HEK293 (cell line): Measurements from ENCODE around the gene HCFC1.

ENCODE experiments used
- CTCF ChIA-PET: fragments of 350-600 bp; formaldehyde crosslinking; extraction: SDS; loops from one replicate; lab custom pipeline; 2021; ENCODE audit warnings: antibody characterized with exemption; lab: Yijun Ruan, JAX
- POLR2A ChIA-PET: fragments of 300-600 bp; formaldehyde crosslinking; extraction: SDS; loops from one replicate; lab custom pipeline; 2020; ENCODE audit warnings: antibody characterized with exemption, inconsistent platforms; lab: Yijun Ruan, JAX
- H3K27ac ChIP-seq: fragments of 200-500 bp; sonication (Bioruptor generic); 2 replicates; pipeline ENCODE4 v1.5.1; 2014; ENCODE audit warnings: low read depth, low read length, control low read depth, inconsistent platforms; ENCODE audit errors: extremely low read depth
- H3K36me3 ChIP-seq, 2 experiments: fragments of 200-500 bp in 1 of 2; sonication (Bioruptor generic) in 1 of 2; 1 replicate in 1 of 2; 2 replicates in 1 of 2; pipeline ENCODE4 v1.5.1; 2014 to 2017; ENCODE audit warnings: inconsistent platforms in 2 of 2, low read length in 2 of 2; ENCODE audit not compliant: control insufficient read depth in 2 of 2, insufficient read depth in 1 of 2
- H3K4me1 ChIP-seq: fragments of 200-500 bp; sonication (Bioruptor generic); 2 replicates; pipeline ENCODE4 v1.5.1; 2014; ENCODE audit warnings: mild to moderate bottlenecking, low read length, inconsistent platforms; ENCODE audit not compliant: control insufficient read depth, insufficient read depth
- H3K4me3 ChIP-seq: 2 replicates; pipeline ENCODE4 v1.5.1; 2011; ENCODE audit warnings: low read depth, mild to moderate bottlenecking, control low read depth, low read length, moderate library complexity
- H3K9me3 ChIP-seq: fragments of 200-500 bp; sonication (Bioruptor generic); 2 replicates; pipeline ENCODE4 v1.5.1; 2014; ENCODE audit warnings: low read depth, low read length, inconsistent platforms; ENCODE audit not compliant: control insufficient read depth, insufficient read depth
- GLIS1 ChIP-seq: fragments of 450-650 bp; formaldehyde crosslinking; IDR thresholded peaks from 2 replicates; pipeline ENCODE4 v1.5.1; 2016; ENCODE audit warnings: missing biosample characterization, missing genetic modification characterization
- HOXD13 ChIP-seq: sonication (generic); formaldehyde crosslinking; IDR thresholded peaks from 2 replicates; pipeline ENCODE4 v1.8.0; 2022; ENCODE audit warnings: missing genetic modification reagents, borderline replicate concordance
- KLF8 ChIP-seq: fragments of 450-650 bp; formaldehyde crosslinking; IDR thresholded peaks from 2 replicates; pipeline ENCODE4 v1.5.1; 2016; ENCODE audit warnings: missing biosample characterization, missing genetic modification characterization
- MEIS1 ChIP-seq: sonication (generic); formaldehyde crosslinking; IDR thresholded peaks from 2 replicates; pipeline ENCODE4 v1.8.1; 2022; ENCODE audit warnings: missing genetic modification reagents, mild to moderate bottlenecking, borderline replicate concordance
- MYNN ChIP-seq: fragments of 450-650 bp; formaldehyde crosslinking; IDR thresholded peaks from 2 replicates; pipeline ENCODE4 v1.5.1; 2016; ENCODE audit warnings: missing biosample characterization, missing genetic modification characterization, borderline replicate concordance
- RBAK ChIP-seq: fragments of 450-650 bp; formaldehyde crosslinking; IDR thresholded peaks from 2 replicates; pipeline ENCODE4 v1.5.1; 2016; ENCODE audit warnings: missing biosample characterization, missing genetic modification characterization
- SP7 ChIP-seq: fragments of 450-650 bp; formaldehyde crosslinking; IDR thresholded peaks from 2 replicates; pipeline ENCODE4 v1.5.1; 2016; ENCODE audit warnings: missing biosample characterization, missing genetic modification characterization
- ZBTB20 ChIP-seq: fragments of 450-650 bp; formaldehyde crosslinking; IDR thresholded peaks from 2 replicates; pipeline ENCODE4 v1.5.1; 2016; ENCODE audit warnings: missing biosample characterization, missing genetic modification characterization
- ZFP3 ChIP-seq: fragments of 450-650 bp; formaldehyde crosslinking; IDR thresholded peaks from 2 replicates; pipeline ENCODE4 v1.5.1; 2016; ENCODE audit warnings: low read depth, missing biosample characterization, missing genetic modification characterization
- ZIC2 ChIP-seq: fragments of 450-650 bp; formaldehyde crosslinking; IDR thresholded peaks from 2 replicates; pipeline ENCODE4 v1.5.1; 2016; ENCODE audit warnings: missing biosample characterization, missing genetic modification characterization
- ZNF157 ChIP-seq: fragments of 450-650 bp; formaldehyde crosslinking; IDR thresholded peaks from 2 replicates; pipeline ENCODE4 v1.5.1; 2016; ENCODE audit warnings: missing biosample characterization, missing genetic modification characterization
- ZNF175 ChIP-seq: fragments of 450-650 bp; formaldehyde crosslinking; IDR thresholded peaks from 2 replicates; pipeline ENCODE4 v1.5.1; 2016; ENCODE audit warnings: missing biosample characterization, missing genetic modification characterization
- ZNF223 ChIP-seq: fragments of 450-650 bp; formaldehyde crosslinking; IDR thresholded peaks from 2 replicates; pipeline ENCODE4 v1.5.1; 2016; ENCODE audit warnings: missing biosample characterization, missing genetic modification characterization
- ZNF274 ChIP-seq, 2 experiments: fragments of 200-500 bp in 1 of 2; fragments of 450-650 bp in 1 of 2; sonication (Bioruptor generic) in 1 of 2; formaldehyde crosslinking in 1 of 2; IDR thresholded peaks; 2 replicates each; pipeline versions ENCODE4 v1.5.1 to v1.6.1; 2014 to 2016; ENCODE audit warnings: borderline replicate concordance in 1 of 2, inconsistent platforms in 1 of 2, low read length in 1 of 2, missing biosample characterization in 1 of 2, missing genetic modification characterization in 1 of 2
- ZNF341 ChIP-seq: fragments of 450-650 bp; formaldehyde crosslinking; IDR thresholded peaks from 2 replicates; pipeline ENCODE4; 2016; ENCODE audit warnings: low read depth, missing biosample characterization, missing genetic modification characterization
- ZNF366 ChIP-seq: fragments of 450-650 bp; formaldehyde crosslinking; conservative IDR thresholded peaks from 2 replicates; pipeline ENCODE4 v1.5.1; 2016; ENCODE audit warnings: missing biosample characterization, missing genetic modification characterization
- ZNF433 ChIP-seq: fragments of 450-650 bp; formaldehyde crosslinking; IDR thresholded peaks from 2 replicates; pipeline ENCODE4 v1.5.1; 2016; ENCODE audit warnings: missing biosample characterization, missing genetic modification characterization, low read depth
- ZNF473 ChIP-seq: fragments of 450-650 bp; formaldehyde crosslinking; IDR thresholded peaks from 2 replicates; pipeline ENCODE4 v1.5.1; 2017; ENCODE audit warnings: missing biosample characterization, missing genetic modification characterization
- ZNF548 ChIP-seq: fragments of 450-650 bp; formaldehyde crosslinking; IDR thresholded peaks from 2 replicates; pipeline ENCODE4 v1.5.1; 2016; ENCODE audit warnings: missing biosample characterization, missing genetic modification characterization
- ZNF555 ChIP-seq: fragments of 450-650 bp; formaldehyde crosslinking; conservative IDR thresholded peaks from 2 replicates; pipeline ENCODE4 v1.5.1; 2017; ENCODE audit warnings: missing biosample characterization, mild to moderate bottlenecking, missing genetic modification characterization, inconsistent platforms
- ZNF585B ChIP-seq: fragments of 450-650 bp; formaldehyde crosslinking; IDR thresholded peaks from 2 replicates; pipeline ENCODE4 v1.5.1; 2016; ENCODE audit warnings: missing biosample characterization, missing genetic modification characterization
- ZNF843 ChIP-seq: fragments of 450-650 bp; formaldehyde crosslinking; IDR thresholded peaks from 2 replicates; pipeline ENCODE4 v1.5.1; 2016; ENCODE audit warnings: missing biosample characterization, missing genetic modification characterization
- ZSCAN16 ChIP-seq: fragments of 450-650 bp; formaldehyde crosslinking; IDR thresholded peaks from 2 replicates; pipeline ENCODE4 v1.5.1; 2016; ENCODE audit warnings: missing biosample characterization, missing genetic modification characterization
- TF ChIP-seq, protein P1 (sequence below): fragments of 450-650 bp; formaldehyde crosslinking; IDR thresholded peaks from 2 replicates; pipeline ENCODE4 v1.5.1; 2017; ENCODE audit warnings: missing biosample characterization, mild to moderate bottlenecking, missing genetic modification characterization, moderate library complexity
- TF ChIP-seq, protein P2 (sequence below): fragments of 450-650 bp; formaldehyde crosslinking; optimal IDR thresholded peaks from 2 replicates; pipeline ENCODE3; 2016; ENCODE audit warnings: missing biosample characterization, mild to moderate bottlenecking, missing genetic modification characterization
- TF ChIP-seq, protein P3 (sequence below): fragments of 450-650 bp; formaldehyde crosslinking; IDR thresholded peaks from 2 replicates; pipeline ENCODE4 v1.5.1; 2016; ENCODE audit warnings: missing biosample characterization, missing genetic modification characterization, borderline replicate concordance
- TF ChIP-seq, protein P4 (sequence below): fragments of 450-650 bp; formaldehyde crosslinking; IDR thresholded peaks from 2 replicates; pipeline ENCODE4 v1.5.1; 2016; ENCODE audit warnings: missing biosample characterization, missing genetic modification characterization
- TF ChIP-seq, protein P5 (sequence below): fragments of 450-650 bp; formaldehyde crosslinking; IDR thresholded peaks from 2 replicates; pipeline ENCODE4 v1.5.1; 2017; ENCODE audit warnings: missing biosample characterization, missing genetic modification characterization

The HCFC1 gene

DNA sequence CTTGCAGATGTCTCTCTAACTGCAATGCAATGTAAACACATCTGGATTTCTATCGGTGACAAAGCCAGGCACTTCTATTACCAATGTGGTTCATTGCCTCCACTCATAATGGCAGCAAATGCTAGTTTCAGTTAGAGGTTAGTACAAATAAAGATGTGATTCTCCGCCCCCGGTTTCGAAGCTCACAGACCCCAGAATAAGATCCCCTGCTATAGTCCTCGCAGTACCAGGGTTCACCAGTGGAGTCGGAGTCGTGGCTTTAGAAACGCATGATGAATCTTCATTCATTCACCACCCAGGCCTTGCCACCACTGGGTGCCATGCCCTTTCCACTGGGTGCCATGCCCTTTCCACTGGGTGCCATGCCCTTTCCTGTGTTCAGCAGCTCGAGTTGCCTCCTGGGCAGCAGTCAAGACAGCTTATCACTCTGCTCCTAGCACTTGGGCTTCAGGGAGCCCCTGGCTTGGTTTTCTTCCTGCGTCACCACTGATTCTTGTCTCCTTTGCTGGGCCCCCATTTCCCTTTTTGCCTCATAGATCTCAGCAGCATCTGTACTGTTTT lies 33.3 kb downstream of the HCFC1 start (continued):
- TF ChIP-seq, protein P1, sequence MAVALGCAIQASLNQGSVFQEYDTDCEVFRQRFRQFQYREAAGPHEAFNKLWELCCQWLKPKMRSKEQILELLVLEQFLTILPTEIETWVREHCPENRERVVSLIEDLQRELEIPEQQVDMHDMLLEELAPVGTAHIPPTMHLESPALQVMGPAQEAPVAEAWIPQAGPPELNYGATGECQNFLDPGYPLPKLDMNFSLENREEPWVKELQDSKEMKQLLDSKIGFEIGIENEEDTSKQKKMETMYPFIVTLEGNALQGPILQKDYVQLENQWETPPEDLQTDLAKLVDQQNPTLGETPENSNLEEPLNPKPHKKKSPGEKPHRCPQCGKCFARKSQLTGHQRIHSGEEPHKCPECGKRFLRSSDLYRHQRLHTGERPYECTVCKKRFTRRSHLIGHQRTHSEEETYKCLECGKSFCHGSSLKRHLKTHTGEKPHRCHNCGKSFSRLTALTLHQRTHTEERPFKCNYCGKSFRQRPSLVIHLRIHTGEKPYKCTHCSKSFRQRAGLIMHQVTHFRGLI (tag by site-specific recombination), result no peak
- TF ChIP-seq ZBTB20 (tag by site-specific recombination), result no peak
- TF ChIP-seq ZSCAN16 (tag by site-specific recombination), result no peak
- TF ChIP-seq, protein P2, sequence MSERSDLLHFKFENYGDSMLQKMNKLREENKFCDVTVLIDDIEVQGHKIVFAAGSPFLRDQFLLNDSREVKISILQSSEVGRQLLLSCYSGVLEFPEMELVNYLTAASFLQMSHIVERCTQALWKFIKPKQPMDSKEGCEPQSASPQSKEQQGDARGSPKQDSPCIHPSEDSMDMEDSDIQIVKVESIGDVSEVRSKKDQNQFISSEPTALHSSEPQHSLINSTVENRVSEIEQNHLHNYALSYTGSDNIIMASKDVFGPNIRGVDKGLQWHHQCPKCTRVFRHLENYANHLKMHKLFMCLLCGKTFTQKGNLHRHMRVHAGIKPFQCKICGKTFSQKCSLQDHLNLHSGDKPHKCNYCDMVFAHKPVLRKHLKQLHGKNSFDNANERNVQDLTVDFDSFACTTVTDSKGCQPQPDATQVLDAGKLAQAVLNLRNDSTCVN (tag by site-specific recombination), result no peak
- TF ChIP-seq RBAK (tag by site-specific recombination), result no peak
- TF ChIP-seq, protein P3, sequence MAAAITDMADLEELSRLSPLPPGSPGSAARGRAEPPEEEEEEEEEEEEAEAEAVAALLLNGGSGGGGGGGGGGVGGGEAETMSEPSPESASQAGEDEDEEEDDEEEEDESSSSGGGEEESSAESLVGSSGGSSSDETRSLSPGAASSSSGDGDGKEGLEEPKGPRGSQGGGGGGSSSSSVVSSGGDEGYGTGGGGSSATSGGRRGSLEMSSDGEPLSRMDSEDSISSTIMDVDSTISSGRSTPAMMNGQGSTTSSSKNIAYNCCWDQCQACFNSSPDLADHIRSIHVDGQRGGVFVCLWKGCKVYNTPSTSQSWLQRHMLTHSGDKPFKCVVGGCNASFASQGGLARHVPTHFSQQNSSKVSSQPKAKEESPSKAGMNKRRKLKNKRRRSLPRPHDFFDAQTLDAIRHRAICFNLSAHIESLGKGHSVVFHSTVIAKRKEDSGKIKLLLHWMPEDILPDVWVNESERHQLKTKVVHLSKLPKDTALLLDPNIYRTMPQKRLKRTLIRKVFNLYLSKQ, result no peak
- no peak for TF ChIP-seq SP7 (tag by site-specific recombination)
- TF ChIP-seq, protein P4, sequence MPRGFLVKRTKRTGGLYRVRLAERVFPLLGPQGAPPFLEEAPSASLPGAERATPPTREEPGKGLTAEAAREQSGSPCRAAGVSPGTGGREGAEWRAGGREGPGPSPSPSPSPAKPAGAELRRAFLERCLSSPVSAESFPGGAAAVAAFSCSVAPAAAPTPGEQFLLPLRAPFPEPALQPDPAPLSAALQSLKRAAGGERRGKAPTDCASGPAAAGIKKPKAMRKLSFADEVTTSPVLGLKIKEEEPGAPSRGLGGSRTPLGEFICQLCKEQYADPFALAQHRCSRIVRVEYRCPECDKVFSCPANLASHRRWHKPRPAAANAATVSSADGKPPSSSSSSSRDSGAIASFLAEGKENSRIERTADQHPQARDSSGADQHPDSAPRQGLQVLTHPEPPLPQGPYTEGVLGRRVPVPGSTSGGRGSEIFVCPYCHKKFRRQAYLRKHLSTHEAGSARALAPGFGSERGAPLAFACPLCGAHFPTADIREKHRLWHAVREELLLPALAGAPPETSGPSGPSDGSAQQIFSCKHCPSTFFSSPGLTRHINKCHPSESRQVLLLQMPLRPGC (tag by site-specific recombination), result no peak
- no peak for TF ChIP-seq ZNF548 (tag by site-specific recombination)
- peak; percentile 26 for TF ChIP-seq ZIC2
- TF ChIP-seq HOXD13 (CRISPR knock-in tag), result 0 out of 2 replicates have a peak, but pooled peaks have one; percentile 13
- TF ChIP-seq MEIS1 (CRISPR knock-in tag), result no peak
- TF ChIP-seq ZNF341 (tag by site-specific recombination), result no peak

DNA sequence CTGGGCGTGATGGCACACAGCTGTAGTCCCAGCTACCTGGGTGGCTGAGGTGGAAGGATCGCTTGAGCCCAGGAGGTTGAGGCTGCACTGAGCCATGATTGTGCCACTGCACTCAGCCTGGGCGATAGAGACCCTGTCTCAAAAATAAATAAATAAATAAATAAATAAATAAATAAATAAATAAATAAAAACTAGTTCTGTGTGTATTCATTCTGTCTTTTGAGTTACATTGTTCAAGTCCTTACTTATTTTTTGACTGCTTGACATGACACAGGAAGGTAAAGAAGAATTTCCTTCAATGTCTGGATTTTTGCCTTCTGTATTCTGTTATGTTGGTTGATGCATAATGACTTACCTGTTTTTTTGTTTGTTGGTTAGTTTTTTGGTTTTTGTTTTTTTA lies 34.6 kb downstream of the HCFC1 start:
- ChIA-PET POLR2A (interaction anchor here (1.6 kb wide), 1 partner anchor 9 kb away, joined by 9 read pairs; no protein-coding TSS in a partner anchor), CTCF (interaction anchor here (0.7 to 14.7 kb wide), 2 partner anchors 12 to 170 kb away, joined by 5 to 267 read pairs; partner anchors contain the start of gene RENBP)
- Histone ChIP-seq H3K27ac (no peak overlapping the region), H3K9me3 (no peaks in the 10 kb centered on the region), H3K36me3 (peaks cover 15 to 20% of the 10 kb centered on the region in 2 experiments), H3K4me1 (peaks cover 8% of the 10 kb centered on the region; the same call in 1 of the 2 replicates), H3K4me3 (no peak overlapping the region)
- TF ChIP-seq ZNF555 (tag by site-specific recombination), result no peak; the same call in none of the 2 replicates
- no peak for TF ChIP-seq ZNF175
- TF ChIP-seq ZNF366 (tag by site-specific recombination), result peak; percentile 49; the same call in 1 of the 2 replicates
- TF ChIP-seq ZNF223 (tag by site-specific recombination), result peak; percentile 77
- TF ChIP-seq ZNF157 (tag by site-specific recombination), result 0 out of 2 replicates have a peak, but pooled peaks have one; percentile 15
- TF ChIP-seq ZNF433 (tag by site-specific recombination), result peak; percentile 98
- TF ChIP-seq GLIS1 (tag by site-specific recombination), result no peak
- TF ChIP-seq MYNN (tag by site-specific recombination), result peak; percentile 68; the same call in 1 of the 2 replicates
- no peak for TF ChIP-seq ZNF274 (IDR thresholded peaks at IDR 0.05; ENCODE audit: low read length)
- TF ChIP-seq ZNF274 (tag by site-specific recombination; IDR thresholded peaks at IDR 0.05; ENCODE audit: borderline replicate concordance), result no peak
- TF ChIP-seq ZNF585B (tag by site-specific recombination), result 0 out of 2 replicates have a peak, but pooled peaks have one; percentile 8
- TF ChIP-seq ZNF843 (tag by site-specific recombination), result no peak
- TF ChIP-seq ZFP3 (tag by site-specific recombination), result 0 out of 2 replicates have a peak, but pooled peaks have one; percentile 53
- no peak for TF ChIP-seq ZNF473
- TF ChIP-seq KLF8 (tag by site-specific recombination), result no peak
- TF ChIP-seq, protein P5, sequence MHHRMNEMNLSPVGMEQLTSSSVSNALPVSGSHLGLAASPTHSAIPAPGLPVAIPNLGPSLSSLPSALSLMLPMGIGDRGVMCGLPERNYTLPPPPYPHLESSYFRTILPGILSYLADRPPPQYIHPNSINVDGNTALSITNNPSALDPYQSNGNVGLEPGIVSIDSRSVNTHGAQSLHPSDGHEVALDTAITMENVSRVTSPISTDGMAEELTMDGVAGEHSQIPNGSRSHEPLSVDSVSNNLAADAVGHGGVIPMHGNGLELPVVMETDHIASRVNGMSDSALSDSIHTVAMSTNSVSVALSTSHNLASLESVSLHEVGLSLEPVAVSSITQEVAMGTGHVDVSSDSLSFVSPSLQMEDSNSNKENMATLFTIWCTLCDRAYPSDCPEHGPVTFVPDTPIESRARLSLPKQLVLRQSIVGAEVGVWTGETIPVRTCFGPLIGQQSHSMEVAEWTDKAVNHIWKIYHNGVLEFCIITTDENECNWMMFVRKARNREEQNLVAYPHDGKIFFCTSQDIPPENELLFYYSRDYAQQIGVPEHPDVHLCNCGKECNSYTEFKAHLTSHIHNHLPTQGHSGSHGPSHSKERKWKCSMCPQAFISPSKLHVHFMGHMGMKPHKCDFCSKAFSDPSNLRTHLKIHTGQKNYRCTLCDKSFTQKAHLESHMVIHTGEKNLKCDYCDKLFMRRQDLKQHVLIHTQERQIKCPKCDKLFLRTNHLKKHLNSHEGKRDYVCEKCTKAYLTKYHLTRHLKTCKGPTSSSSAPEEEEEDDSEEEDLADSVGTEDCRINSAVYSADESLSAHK (tag by site-specific recombination), result 0 out of 2 replicates have a peak, but pooled peaks have one; percentile 23
